GM21526 (cell line): Measurements from ENCODE around the gene MAN2A2.

Experiments
- ATAC-seq: cut with Tn5 transposase; IDR thresholded peaks from one replicate; pipeline ENCODE4 v1.9.1; 2021; ENCODE audit warnings: moderate library complexity; ENCODE audit not compliant: unreplicated experiment, low FRiP score

The MAN2A2 gene

DNA sequence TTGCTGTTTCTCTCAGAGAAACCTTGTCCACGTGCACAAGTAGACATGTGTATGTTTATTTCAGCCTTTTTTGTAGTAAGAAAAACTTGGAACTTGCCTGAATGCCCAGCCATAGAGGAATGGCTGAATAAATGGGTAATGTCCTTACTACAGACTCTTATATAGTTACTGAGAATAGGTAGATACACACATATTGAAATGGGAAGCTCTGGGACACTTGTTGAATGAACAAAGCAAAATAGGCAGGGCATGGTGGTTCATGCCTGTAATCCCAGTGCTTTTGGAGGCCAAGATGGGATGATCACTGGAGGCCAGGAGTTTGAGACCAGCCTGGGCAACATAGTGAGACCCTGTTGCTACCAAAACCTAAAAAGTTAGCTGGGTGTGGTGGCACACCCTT, 33.7 kb downstream of the MAN2A2 start:
- no peak for ATAC-seq

GRCh38 chr15:90938261-90938660, 35.2 kb downstream of the MAN2A2 start:
- ATAC-seq, result no peak

DNA sequence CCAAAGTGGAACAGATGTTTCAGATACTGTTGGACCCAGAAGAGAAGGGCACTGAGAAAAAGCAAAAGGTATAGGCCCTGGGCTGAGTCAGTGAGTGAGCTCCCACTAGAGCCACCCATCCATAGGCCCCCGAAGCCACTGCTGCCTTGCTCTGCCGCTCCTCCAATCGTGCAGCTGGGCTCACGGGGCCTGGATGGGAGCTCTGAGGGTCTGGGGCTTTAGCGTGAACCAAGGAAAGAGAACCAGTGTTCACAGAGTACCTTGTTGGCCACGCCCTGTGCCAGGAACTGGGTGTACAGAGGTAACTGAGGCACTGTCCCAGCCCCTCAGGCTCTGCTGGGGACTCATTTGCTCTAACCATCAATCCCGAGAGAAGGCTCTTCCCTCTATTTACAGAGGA, 36.7 kb downstream of the MAN2A2 start:
- ATAC-seq, result no peak

DNA sequence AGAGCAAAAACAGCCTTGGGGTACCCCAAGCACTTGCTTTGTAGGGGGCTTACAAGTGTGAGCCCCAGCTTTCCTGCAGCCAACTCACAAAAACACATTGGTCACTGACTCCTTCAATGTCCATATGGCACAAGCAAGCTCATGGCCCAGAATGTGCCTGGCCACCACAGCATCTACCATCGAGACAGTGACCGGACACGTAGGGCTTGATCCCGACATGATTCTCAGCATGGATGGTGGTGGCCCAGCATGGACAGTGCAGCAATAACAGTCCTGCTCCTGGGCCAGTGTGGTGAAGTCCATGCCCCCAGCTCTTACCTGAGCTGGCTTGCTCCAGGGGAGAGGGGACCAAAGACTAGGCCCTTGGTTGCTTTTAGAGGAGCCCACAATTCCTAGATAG, 37.9 kb downstream of the MAN2A2 start:
- ATAC-seq, result no peak

- ATAC-seq, result no peak
Observed at GRCh38 chr15:90942354-90943120, 39.4 kb downstream of the MAN2A2 start.

DNA sequence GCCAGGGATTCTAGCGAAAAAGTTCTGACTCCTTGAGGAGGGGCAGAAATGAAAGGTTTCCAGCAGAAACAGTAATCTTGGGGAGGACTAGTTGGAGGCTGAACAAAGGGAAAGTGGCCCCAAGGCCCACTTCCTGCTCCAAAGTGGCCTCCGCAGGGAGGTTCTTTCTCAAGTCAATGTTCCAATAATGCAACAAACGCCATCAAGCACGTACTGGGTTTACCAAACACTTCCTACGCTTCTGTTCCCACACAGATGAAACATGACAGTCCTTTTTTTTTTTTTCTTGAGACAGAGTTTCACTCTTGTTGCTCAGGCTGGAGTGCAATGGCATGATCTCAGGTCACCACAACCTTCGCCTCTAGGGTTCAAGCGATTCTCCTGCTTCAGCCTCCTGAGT, 42.0 kb downstream of the MAN2A2 start:
- no peak for ATAC-seq

GRCh38 chr15:90946538-90946937, 43.4 kb downstream of the MAN2A2 start:
- no peak for ATAC-seq

DNA sequence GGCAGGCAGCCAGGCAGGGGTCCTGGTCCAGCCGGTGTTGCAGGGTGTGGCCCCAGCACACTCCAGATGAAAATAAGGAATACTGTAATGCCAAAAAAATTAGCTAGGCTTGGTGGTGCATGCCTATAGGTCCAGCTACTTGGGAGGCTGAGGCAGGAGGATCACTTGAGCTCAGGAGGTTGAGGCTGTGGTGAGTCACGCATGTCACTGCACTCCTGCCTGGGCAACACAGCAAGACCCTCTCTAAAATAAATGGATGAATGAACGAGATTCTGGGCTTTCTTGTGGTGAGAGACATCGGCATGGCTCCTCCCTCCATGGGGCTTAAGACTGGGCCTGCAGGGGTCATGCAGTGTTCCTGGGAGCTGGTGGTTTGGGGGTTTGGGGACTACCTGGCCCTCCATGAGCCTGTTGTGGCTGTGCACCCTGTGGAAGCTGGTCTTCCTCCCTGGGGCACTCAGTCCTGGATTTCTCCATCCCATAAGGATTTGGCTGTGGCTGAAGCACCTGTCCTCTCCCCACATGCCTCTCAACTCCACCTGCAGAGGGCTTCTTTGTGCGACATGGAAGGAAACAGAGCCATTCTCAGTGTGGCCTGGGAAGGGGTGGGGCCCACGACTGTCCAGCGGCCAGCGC, 44.0 kb downstream of the MAN2A2 start:
- ATAC-seq, result no peak

DNA sequence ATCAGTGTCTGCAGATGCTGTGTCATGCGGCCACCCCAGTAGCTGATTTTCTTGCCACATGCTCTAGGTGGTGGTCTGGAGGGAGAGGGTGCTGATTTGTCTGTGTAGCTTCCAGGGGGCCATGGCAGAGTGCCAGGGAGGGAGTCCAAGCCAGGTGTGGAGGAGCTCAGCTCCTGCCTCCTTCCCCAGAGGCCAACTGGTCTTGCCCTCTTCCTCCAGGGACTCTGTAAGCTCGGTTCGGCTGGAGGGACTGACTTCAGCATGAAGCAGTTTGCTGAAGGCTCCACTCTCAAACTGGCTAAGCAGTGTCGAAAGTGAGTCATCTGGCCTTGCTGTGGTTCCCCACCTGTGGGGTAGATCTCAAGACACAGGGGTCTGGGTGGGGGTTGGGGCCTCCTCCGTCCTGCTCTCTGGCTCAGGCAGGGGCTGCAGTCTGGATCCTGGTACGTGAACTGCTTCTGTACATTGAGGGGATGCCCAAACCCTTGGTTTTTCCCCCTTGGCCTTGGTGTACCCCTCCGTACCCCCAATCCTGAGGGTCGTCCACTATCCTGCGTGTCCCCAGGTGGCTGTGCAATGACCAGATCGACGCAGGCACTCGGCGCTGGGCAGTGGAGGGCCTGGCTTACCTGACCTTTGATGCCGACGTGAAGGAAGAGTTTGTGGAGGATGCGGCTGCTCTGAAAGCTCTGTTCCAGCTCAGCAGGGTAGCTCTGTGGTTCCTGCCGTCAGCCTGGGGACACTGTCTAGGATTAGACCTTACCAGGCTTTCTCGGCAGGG, 44.7 kb downstream of the MAN2A2 start:
- ATAC-seq, result no peak

GRCh38 chr15:90948506-90948905, 45.4 kb downstream of the MAN2A2 start:
- no peak for ATAC-seq

DNA sequence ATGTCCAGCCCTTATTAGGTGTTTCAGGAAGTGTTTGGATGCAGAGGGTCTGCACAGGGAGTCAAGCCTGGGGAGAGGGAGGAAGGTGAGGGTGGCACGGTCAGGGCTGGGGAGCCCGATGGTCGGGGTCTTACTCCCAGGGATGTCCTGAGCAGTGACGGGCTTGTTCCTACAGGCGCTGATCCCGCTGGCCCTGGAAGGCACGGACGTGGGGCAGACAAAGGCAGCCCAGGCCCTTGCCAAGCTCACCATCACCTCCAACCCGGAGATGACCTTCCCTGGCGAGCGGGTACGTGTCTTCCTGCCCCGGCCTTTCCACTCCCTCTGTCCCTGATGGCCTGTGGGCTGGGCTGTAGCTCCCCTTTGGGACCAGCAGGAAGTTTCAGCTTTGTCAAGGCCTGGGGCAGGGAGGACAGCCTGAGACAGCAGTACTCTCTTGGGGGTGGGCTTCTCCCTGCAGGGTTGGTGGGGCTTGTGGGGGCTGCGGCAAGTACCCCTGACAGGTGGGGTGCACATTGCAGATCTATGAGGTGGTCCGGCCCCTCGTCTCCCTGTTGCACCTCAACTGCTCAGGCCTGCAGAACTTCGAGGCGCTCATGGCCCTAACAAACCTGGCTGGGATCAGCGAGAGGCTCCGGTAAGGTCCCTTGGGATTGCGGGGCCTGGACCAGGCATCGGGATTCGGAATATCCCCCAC, 47.0 kb downstream of the MAN2A2 start:
- no peak for ATAC-seq

DNA sequence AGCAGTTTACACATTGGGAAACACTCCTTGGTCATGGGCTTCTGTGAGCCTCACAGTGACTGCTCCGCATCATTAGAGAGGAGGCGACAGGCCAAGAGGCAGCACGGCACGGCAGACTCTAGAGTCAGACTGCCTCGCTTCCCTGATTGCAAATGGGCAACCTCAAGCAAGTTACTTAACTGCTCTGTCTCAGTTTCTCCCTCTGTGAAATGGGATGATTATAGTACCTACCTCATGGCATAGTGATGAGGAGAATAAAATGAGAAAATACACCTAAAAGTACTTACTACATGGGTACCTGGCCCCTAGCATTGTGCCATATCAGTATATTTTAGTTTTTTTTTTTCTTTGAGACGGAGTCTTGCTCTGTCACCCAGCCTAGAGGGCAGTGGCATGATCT, 47.6 kb downstream of the MAN2A2 start:
- no peak for ATAC-seq

DNA sequence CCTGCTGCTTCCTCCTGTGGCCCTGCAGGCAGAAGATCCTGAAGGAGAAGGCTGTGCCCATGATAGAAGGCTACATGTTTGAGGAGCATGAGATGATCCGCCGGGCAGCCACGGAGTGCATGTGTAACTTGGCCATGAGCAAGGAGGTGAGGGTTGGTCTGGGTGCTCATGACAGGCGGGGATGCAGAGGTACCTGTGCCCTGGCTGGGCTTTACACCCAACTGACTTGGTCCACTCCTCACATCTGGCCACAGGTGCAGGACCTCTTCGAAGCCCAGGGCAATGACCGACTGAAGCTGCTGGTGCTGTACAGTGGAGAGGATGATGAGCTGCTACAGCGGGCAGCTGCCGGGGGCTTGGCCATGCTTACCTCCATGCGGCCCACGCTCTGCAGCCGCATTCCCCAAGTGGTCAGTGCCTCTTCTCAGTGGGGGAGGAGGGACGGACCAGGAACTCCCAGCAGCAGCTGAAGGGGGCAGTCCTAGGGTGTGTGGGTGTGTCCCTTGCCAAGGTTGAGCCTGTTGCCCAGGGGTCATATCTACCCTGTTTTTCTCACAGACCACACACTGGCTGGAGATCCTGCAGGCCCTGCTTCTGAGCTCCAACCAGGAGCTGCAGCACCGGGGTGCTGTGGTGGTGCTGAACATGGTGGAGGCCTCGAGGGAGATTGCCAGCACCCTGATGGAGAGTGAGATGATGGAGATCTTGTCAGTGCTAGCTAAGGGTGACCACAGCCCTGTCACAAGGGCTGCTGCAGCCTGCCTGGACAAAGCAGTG, 50.0 kb downstream of the MAN2A2 start:
- ATAC-seq, result no peak

DNA sequence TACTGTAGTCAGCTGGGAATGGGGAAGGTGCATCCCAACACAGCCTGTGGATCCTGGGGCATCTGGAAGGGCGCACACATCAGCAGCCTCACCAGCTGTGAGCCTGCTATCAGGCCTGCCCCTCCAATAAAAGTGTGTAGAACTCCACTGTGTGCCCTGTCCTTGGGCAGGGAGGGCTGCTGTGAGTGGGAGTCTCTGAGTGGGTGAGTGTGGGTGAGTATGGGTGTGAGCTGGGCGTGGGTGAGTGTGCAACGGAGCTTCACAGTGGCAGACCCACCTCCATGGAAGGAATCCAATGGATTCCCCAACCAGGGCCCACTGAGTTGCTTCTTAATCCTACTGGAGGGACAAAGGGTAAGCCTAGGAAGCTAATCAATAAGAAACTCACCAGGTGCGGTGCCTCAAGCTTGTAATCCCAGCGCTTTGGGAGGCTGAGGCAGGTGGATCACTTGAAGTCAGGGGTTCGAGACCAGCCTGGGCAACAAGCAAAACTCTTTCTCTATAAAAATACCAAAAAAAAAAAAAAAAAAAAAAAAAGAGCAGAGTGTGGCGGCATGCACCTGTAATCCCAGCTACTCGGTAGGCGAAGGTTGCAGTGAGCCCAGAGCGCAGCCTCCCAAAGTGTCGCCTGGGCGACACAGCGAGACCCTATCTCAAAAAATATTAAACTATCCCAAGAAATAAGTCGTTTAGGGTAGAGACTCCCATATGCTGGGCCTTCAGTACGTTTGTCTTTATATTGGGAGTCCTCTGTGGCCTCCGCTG, 51.0 kb downstream of the MAN2A2 start:
- ATAC-seq, result no peak

DNA sequence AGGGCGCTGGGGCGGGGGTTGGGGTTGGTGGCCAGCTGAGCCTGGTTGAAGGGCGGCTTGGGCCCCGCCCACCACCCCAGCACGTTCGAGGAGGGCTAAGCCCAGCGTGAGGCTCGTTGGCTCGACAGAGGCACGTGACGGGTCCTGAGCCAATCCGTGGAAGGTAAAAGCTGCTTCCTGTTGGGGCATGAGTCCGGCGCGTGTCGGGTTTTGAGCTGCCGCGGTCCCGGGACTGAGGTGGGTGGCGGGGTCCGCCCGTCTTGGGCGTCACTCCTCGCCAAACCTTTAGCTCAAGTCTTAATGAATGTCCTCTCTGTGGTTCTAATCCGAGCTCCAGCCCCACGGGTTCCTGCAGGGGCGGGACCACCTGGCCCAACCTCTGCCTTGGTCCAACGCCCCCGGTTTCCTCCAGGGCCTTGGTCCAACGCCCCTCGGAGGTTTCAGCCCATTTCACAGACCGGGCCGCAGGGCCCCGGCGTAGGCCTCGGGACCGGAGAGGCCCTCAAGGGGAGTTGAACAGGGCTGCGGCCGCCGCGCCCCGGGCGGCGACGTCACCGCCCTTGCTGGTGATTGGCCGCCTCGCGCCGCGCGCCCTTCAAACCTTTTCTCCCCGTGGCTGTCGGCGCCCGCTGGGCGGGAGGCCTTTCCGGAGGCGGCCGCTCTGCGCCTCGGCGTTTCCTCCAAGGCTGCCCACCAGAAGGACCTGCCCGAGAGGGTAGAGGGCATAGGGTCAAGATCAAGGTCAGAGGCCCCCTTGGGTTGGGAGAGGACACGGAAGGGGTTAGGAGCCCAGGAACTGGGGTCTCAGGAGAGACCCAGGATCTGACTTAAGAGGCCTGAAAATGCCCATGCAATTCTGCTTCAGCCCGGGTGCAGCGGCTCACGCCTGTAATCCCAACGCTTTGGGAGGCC, 51.9 kb downstream of the MAN2A2 start, which contains the start of gene RCCD1:
Gene RCCD1, plus strand, starts transcription at position 173 of the 912 bp plus-strand sequence. CDS start 1,851 bp downstream, outside the sequence.
- ATAC-seq, result peak; percentile 87

DNA sequence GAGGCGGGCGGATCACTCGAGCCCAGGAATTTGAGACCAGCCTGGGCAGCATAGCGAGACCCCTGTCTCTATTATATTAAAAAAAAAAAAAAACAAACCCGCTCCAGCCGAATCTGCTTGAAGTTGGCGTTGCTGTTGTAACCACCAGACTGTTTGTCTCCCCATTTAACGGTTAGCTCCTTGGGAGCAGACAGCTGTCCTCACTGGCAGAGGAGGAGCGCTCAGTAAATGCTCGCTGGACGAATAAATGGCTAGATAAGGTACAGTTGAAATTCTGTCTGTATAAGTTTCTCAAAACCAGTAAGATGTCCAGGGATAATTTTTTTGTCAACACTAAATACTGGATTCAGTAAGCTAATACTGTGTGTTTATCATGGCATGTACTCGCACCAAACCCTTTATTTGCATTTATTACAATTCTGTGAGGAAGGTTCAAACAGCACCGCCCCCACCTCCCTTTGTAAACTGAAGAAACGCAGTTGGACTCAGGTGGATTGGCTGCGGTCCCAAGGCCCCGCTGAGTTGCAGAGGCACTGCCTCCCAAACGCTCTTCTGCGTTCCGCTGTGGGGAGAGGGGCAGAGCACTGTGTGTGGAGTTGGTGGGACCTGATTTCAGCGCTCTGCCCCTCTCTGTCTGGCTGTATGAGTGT, 52.6 kb downstream of the MAN2A2 start:
- ATAC-seq, result no peak

GRCh38 chr15:90956274-90957030, 53.4 kb downstream of the MAN2A2 start:
- ATAC-seq, result peak; percentile 32
